Tibial nerve (tissue), 3 donors: ENCODE data around the gene HOXB8.

ENCODE experiments used
- CTCF ChIP-seq, 5 experiments: fragments of 200-600 bp in 3 of 5; fragments of 450-650 bp in 2 of 5; sonication (generic) in 3 of 5; IDR thresholded peaks; one replicate each; pipeline ENCODE4 v1.5.1; 2016 to 2019; ENCODE audit warnings: antibody characterized with exemption in 5 of 5, mild to moderate bottlenecking in 3 of 5, moderate library complexity in 2 of 5
- POLR2A ChIP-seq, 2 donors: fragments of 450-650 bp; IDR thresholded peaks; one replicate each; pipeline ENCODE4 v1.6.1; 2017; ENCODE audit warnings: antibody characterized with exemption in 2 of 2, mild to moderate bottlenecking in 2 of 2, moderate library complexity in 2 of 2

DNA sequence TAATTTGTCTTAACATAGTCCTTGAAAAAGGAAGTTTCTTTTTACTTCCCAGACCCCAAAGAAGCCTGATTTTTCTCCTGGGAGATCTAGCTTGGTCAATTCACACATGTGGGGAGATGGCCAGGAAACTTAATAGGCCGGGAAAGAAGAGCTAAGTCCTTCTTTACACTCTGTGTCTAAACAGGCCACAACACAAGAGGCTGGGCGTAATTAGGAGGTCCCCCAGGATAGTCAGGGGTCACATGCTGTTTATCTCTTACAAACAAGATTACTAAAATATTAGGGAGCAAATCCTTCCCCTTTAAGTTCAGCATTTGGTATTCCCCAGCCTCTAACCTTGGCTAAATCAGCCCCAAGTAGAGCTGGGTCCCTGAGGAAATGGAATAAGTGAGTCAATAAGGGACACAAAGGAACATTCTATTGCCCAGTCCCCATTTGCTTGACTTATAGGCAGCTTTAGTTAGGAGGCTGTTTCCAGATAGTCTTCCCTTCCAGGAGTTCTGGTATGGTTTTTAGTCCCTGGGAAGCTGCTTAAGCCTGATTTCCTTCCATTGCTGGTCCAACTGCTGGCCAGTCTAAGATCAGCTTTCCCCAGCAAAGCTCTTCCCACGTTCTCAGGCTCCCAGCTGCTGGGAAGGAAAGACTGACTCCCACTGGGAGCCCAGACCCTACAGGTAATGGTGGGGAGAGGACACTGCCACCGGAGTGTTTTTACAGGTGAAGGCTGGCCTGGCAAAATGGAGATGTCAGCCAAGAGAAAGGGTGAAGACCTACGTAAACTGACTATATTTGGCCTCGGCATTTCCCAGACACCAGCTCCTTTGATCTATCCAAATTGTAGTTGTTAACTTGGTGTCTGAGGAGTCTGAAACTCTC, 25.1 kb upstream of the HOXB8 start:
- no peak for TF ChIP-seq CTCF (IDR thresholded peaks at IDR 0.05)
- no peak for TF ChIP-seq POLR2A (IDR thresholded peaks at IDR 0.05)
